GM12878 (cell line): ENCODE results near the gene AHNAK.

Source experiments
- EZH2 ChIP-seq: IDR thresholded peaks from 2 replicates; pipeline ENCODE4 v1.6.1; 2012; ENCODE audit warnings: low read depth, mild to moderate bottlenecking, control low read depth, inconsistent platforms, low read length, borderline replicate concordance; ENCODE audit not compliant: control insufficient read depth
- IKZF2 ChIP-seq, 2 experiments: fragments of 450-650 bp; IDR thresholded peaks; 2 replicates each; pipeline ENCODE4 v1.6.1; 2017; ENCODE audit warnings: mild to moderate bottlenecking in 2 of 2, moderate library complexity in 2 of 2
- POLR2A ChIP-seq: IDR thresholded peaks from 2 replicates; pipeline ENCODE4 v1.6.1; 2011; ENCODE audit warnings: low read depth, mild to moderate bottlenecking, low read length
- SUPT20H ChIP-seq: IDR thresholded peaks from 2 replicates; pipeline ENCODE4 v1.6.1; 2011; ENCODE audit warnings: low read depth, mild to moderate bottlenecking, low read length, moderate library complexity, borderline replicate concordance; ENCODE audit not compliant: control insufficient read depth
- TF ChIP-seq, protein P1 (sequence below), 3 experiments: IDR thresholded peaks in 2 of 3; conservative IDR thresholded peaks in 1 of 3; 2 replicates each; pipeline ENCODE4 v1.5.1; 2011; ENCODE audit warnings: low read depth in 3 of 3, low read length in 3 of 3, mild to moderate bottlenecking in 3 of 3, control low read depth in 2 of 3, moderate library complexity in 2 of 3, inconsistent platforms in 1 of 3, mixed read lengths in 1 of 3; ENCODE audit not compliant: control insufficient read depth in 2 of 3, insufficient read depth in 1 of 3; ENCODE audit errors: extremely low read depth in 1 of 3
- TF ChIP-seq, protein P2 (sequence below): fragments of 450-650 bp; conservative IDR thresholded peaks from 2 replicates; pipeline ENCODE4 v1.6.1; 2017; ENCODE audit warnings: mild to moderate bottlenecking, moderate library complexity
- TF ChIP-seq, protein P3 (sequence below): IDR thresholded peaks from 2 replicates; pipeline ENCODE4 v1.6.1; 2012; ENCODE audit warnings: low read depth, low read length, improper control_type of control experiment

DNA sequence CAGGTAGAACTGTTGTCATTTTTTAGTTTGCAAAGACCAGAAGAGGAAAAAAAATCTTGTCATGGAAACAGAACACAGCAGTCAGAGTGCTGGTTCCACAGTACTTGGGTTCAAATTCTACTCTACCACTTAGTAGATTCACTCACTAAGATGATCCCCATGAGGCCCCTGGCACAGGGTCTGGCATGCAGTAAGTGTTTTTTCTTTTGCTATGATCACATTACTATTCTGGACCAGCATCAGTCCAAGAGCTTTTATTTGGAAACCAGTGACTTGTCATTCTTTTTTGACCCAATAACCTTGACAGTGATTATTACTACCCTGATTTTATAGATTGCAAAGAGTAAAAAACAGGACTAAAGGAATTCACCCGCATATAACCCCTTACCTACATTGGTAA is 23.0 kb upstream of the AHNAK start:
- TF ChIP-seq EZH2, result no peak
- no peak for TF ChIP-seq SUPT20H
- TF ChIP-seq, protein P1, sequence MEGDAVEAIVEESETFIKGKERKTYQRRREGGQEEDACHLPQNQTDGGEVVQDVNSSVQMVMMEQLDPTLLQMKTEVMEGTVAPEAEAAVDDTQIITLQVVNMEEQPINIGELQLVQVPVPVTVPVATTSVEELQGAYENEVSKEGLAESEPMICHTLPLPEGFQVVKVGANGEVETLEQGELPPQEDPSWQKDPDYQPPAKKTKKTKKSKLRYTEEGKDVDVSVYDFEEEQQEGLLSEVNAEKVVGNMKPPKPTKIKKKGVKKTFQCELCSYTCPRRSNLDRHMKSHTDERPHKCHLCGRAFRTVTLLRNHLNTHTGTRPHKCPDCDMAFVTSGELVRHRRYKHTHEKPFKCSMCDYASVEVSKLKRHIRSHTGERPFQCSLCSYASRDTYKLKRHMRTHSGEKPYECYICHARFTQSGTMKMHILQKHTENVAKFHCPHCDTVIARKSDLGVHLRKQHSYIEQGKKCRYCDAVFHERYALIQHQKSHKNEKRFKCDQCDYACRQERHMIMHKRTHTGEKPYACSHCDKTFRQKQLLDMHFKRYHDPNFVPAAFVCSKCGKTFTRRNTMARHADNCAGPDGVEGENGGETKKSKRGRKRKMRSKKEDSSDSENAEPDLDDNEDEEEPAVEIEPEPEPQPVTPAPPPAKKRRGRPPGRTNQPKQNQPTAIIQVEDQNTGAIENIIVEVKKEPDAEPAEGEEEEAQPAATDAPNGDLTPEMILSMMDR (IDR thresholded peaks at IDR 0.05 in 2 of 3, conservative IDR thresholded peaks at IDR 0.05 in 1 of 3; ENCODE audit: control insufficient read depth in 2 of 3, extremely low read depth in 1 of 3, insufficient read depth in 1 of 3, low read depth in 3 of 3, low read length in 3 of 3), result no peak
- no peak for TF ChIP-seq IKZF2 (IDR thresholded peaks at IDR 0.05)
- TF ChIP-seq, protein P2, sequence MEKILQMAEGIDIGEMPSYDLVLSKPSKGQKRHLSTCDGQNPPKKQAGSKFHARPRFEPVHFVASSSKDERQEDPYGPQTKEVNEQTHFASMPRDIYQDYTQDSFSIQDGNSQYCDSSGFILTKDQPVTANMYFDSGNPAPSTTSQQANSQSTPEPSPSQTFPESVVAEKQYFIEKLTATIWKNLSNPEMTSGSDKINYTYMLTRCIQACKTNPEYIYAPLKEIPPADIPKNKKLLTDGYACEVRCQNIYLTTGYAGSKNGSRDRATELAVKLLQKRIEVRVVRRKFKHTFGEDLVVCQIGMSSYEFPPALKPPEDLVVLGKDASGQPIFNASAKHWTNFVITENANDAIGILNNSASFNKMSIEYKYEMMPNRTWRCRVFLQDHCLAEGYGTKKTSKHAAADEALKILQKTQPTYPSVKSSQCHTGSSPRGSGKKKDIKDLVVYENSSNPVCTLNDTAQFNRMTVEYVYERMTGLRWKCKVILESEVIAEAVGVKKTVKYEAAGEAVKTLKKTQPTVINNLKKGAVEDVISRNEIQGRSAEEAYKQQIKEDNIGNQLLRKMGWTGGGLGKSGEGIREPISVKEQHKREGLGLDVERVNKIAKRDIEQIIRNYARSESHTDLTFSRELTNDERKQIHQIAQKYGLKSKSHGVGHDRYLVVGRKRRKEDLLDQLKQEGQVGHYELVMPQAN, result no peak
- TF ChIP-seq POLR2A, result no peak
- TF ChIP-seq, protein P3, sequence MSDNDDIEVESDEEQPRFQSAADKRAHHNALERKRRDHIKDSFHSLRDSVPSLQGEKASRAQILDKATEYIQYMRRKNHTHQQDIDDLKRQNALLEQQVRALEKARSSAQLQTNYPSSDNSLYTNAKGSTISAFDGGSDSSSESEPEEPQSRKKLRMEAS, result no peak
